H9 (cell line): ENCODE data around the gene KRTAP1-4. TPM values are rescaled to one million over a fixed set of nuclear protein-coding genes. Genes with fewer than 3 reads are reported as not detected.

Experiments
- DNase-seq: peaks from one replicate; pipeline ENCODE4 v3.0.0-alpha.2; 2017
- H2AFZ ChIP-seq: one replicate; pipeline ENCODE4 v1.6.1; 2013; ENCODE audit warnings: mild to moderate bottlenecking, low read length, control low read depth, moderate library complexity
- H2AK5ac ChIP-seq: 2 replicates; pipeline ENCODE4 v1.6.1; 2013; ENCODE audit warnings: low read length, control low read depth, mixed read lengths; ENCODE audit not compliant: insufficient read length
- H2BK120ac ChIP-seq: one replicate; pipeline ENCODE4 v1.6.1; 2013; ENCODE audit warnings: low read depth, mild to moderate bottlenecking, low read length, control low read depth, inconsistent platforms; ENCODE audit not compliant: poor library complexity, severe bottlenecking
- H2BK12ac ChIP-seq: 2 replicates; pipeline ENCODE4 v1.6.1; 2013; ENCODE audit warnings: low read length, control low read depth, mixed read lengths, low read depth; ENCODE audit not compliant: insufficient read length
- H2BK15ac ChIP-seq: 2 replicates; pipeline ENCODE4 v1.6.1; 2013; ENCODE audit warnings: low read depth, low read length, control low read depth
- H2BK20ac ChIP-seq: one replicate; pipeline ENCODE4 v1.6.1; 2013; ENCODE audit warnings: low read depth, mild to moderate bottlenecking, low read length, control low read depth, inconsistent platforms; ENCODE audit not compliant: poor library complexity, severe bottlenecking
- H2BK5ac ChIP-seq: 2 replicates; pipeline ENCODE4 v1.6.1; 2013; ENCODE audit warnings: low read length, control low read depth, mixed read lengths; ENCODE audit not compliant: insufficient read length
- H3K14ac ChIP-seq: 2 replicates; pipeline ENCODE4 v1.6.1; 2013; ENCODE audit warnings: low read length, control low read depth; ENCODE audit not compliant: insufficient read depth
- H3K18ac ChIP-seq: 2 replicates; pipeline ENCODE4 v1.6.1; 2013; ENCODE audit warnings: low read depth, mild to moderate bottlenecking, mixed read lengths, low read length, control low read depth; ENCODE audit not compliant: insufficient read length
- H3K23ac ChIP-seq: 2 replicates; pipeline ENCODE4 v1.6.1; 2013; ENCODE audit warnings: low read length, control low read depth, mixed read lengths, low read depth; ENCODE audit not compliant: insufficient read length
- H3K23me2 ChIP-seq: 2 replicates; pipeline ENCODE4 v1.6.1; 2013; ENCODE audit warnings: low read depth, mild to moderate bottlenecking, mixed read lengths, low read length, control low read depth; ENCODE audit not compliant: insufficient read length, poor library complexity, severe bottlenecking
- H3K27ac ChIP-seq: 2 replicates; pipeline ENCODE4 v1.5.1; 2013; ENCODE audit warnings: low read length, control low read depth, mixed read lengths, low read depth; ENCODE audit not compliant: insufficient read length
- H3K27me3 ChIP-seq: 2 replicates; pipeline ENCODE4 v1.6.1; 2013; ENCODE audit warnings: low read length, control low read depth, inconsistent platforms; ENCODE audit not compliant: insufficient read depth
- H3K4ac ChIP-seq: 2 replicates; pipeline ENCODE4 v1.6.1; 2013; ENCODE audit warnings: low read depth, mild to moderate bottlenecking, control low read depth, inconsistent platforms, low read length, moderate library complexity
- H3K4me1 ChIP-seq: 2 replicates; pipeline ENCODE4 v1.6.1; 2013; ENCODE audit warnings: low read length, control low read depth, inconsistent platforms; ENCODE audit not compliant: insufficient read depth
- H3K4me2 ChIP-seq: 2 replicates; pipeline ENCODE4 v1.6.1; 2013; ENCODE audit warnings: low read length, control low read depth, mixed read lengths; ENCODE audit not compliant: insufficient read length, insufficient read depth
- H3K56ac ChIP-seq: 2 replicates; pipeline ENCODE4 v1.6.1; 2013; ENCODE audit warnings: low read depth, mild to moderate bottlenecking, mixed read lengths, low read length, control low read depth; ENCODE audit not compliant: insufficient read length
- H3K79me1 ChIP-seq: 2 replicates; pipeline ENCODE4 v1.6.1; 2013; ENCODE audit warnings: low read depth, mild to moderate bottlenecking, moderate library complexity, low read length, control low read depth, inconsistent platforms; ENCODE audit not compliant: insufficient read depth, poor library complexity, severe bottlenecking
- H3K79me2 ChIP-seq: 2 replicates; pipeline ENCODE4 v1.6.1; 2013; ENCODE audit warnings: low read length, control low read depth, inconsistent platforms; ENCODE audit not compliant: insufficient read depth
- H3K9ac ChIP-seq: 2 replicates; pipeline ENCODE4 v1.6.1; 2013; ENCODE audit warnings: low read length, control low read depth, mixed read lengths; ENCODE audit not compliant: insufficient read length; ENCODE audit errors: extremely low read depth
- H3K9me3 ChIP-seq: one replicate; pipeline ENCODE4 v1.6.1; 2013; ENCODE audit warnings: low read depth, low read length, inconsistent platforms; ENCODE audit not compliant: control insufficient read depth
- H3T11ph ChIP-seq: one replicate; pipeline ENCODE4 v1.6.1; 2013; ENCODE audit warnings: mild to moderate bottlenecking, low read length, control low read depth, inconsistent platforms
- H4K20me1 ChIP-seq: one replicate; pipeline ENCODE4 v1.6.1; 2013; ENCODE audit not compliant: control insufficient read depth, insufficient read length, insufficient read depth
- H4K5ac ChIP-seq: 2 replicates; pipeline ENCODE4 v1.6.1; 2013; ENCODE audit warnings: low read depth, mild to moderate bottlenecking, mixed read lengths, low read length, control low read depth; ENCODE audit not compliant: insufficient read length
- H4K8ac ChIP-seq: replicated peaks from 2 replicates; pipeline ENCODE4 v1.6.1; 2013; ENCODE audit warnings: low read length, control low read depth, mixed read lengths, low read depth; ENCODE audit not compliant: insufficient read length
- H4K91ac ChIP-seq: 2 replicates; pipeline ENCODE4 v1.6.1; 2013; ENCODE audit warnings: low read depth, mild to moderate bottlenecking, moderate library complexity, mixed read lengths, low read length, control low read depth; ENCODE audit not compliant: insufficient read length
- H3K27ac Mint-ChIP-seq, 3 experiments: 2 replicates in 2 of 3; 3 replicates in 1 of 3; pipeline ENCODE4 v1.8.0; 2020 to 2021; ENCODE audit warnings: mixed read lengths in 3 of 3, mild to moderate bottlenecking in 1 of 3, moderate library complexity in 1 of 3
- H3K27me3 Mint-ChIP-seq: 2 replicates; pipeline ENCODE4 v1.8.0; 2021; ENCODE audit warnings: low read depth, mild to moderate bottlenecking, moderate library complexity, mixed read lengths
- H3K36me3 Mint-ChIP-seq, 3 experiments: 2 replicates in 2 of 3; 3 replicates in 1 of 3; pipeline ENCODE4 v1.8.0; 2020 to 2021; ENCODE audit warnings: low read depth in 3 of 3, mixed read lengths in 3 of 3; ENCODE audit not compliant: insufficient read depth in 1 of 3
- H3K4me1 Mint-ChIP-seq, 2 experiments: 2 replicates each; pipeline ENCODE4 v1.8.0; 2020; ENCODE audit warnings: mixed read lengths in 2 of 2
- H3K4me3 Mint-ChIP-seq, 2 experiments: 2 replicates in 1 of 2; 3 replicates in 1 of 2; pipeline ENCODE4 v1.8.0; 2020 to 2021; ENCODE audit warnings: mild to moderate bottlenecking in 2 of 2, mixed read lengths in 2 of 2, moderate library complexity in 1 of 2
- H3K9me3 Mint-ChIP-seq, 2 experiments: 2 replicates in 1 of 2; 3 replicates in 1 of 2; pipeline ENCODE4 v1.8.0; 2020; ENCODE audit warnings: mild to moderate bottlenecking in 2 of 2, mixed read lengths in 2 of 2, moderate library complexity in 1 of 2
- WGBS: extraction: QIAGEN DNeasy Blood & Tissue Kit; methylation state at CpG from one replicate; pipeline ENCODE4 v1.1.7; 2013; ENCODE audit warnings: missing lambda C conversion rate, low lambda C conversion rate, mixed read lengths; ENCODE audit not compliant: insufficient read length; ENCODE audit errors: extremely low coverage; 5-methylcytosine and 5-hydroxymethylcytosine counted together
- total RNA-seq: library from RNA; stranded (reverse); gene quantifications from 2 replicates; pipeline ENCODE4 v1.2.1, GENCODE V29; 2021
- TF ChIP-seq, protein P1 (sequence below): fragments of 200-600 bp; sonication (generic); conservative IDR thresholded peaks from 3 replicates; pipeline ENCODE4 v1.8.0; 2021; ENCODE audit warnings: antibody characterized with exemption, mild to moderate bottlenecking

The KRTAP1-4 gene
- total RNA-seq, 1 experiment from 2014 or later = not detected

- Histone ChIP-seq H2BK5ac (no peak overlapping the region), H3K23ac (no peak overlapping the region), H4K8ac (no peak overlapping the region), H2BK15ac (no peak overlapping the region), H3K79me1 (no peaks in the 10 kb centered on the region), H3K18ac (no peak overlapping the region), H3K9me3 (no peaks in the 10 kb centered on the region), H2BK20ac (no peak overlapping the region), H3K79me2 (no peaks in the 10 kb centered on the region), H3K4me1 (no peaks in the 10 kb centered on the region), H3K4ac (no peak overlapping the region), H3K4me2 (no peak overlapping the region), H3K27ac (no peak overlapping the region), H3K27me3 (no peaks in the 10 kb centered on the region), H2AK5ac (no peak overlapping the region), H3K14ac (no peak overlapping the region), H2BK12ac (no peak overlapping the region), H4K5ac (no peak overlapping the region), H3K9ac (no peak overlapping the region), H2AFZ (no peak overlapping the region), H3K23me2 (no peaks in the 10 kb centered on the region), H4K91ac (no peak overlapping the region), H3T11ph (no peak overlapping the region), H3K56ac (no peak overlapping the region), H4K20me1 (no peaks in the 10 kb centered on the region), H2BK120ac (no peak overlapping the region)
- Mint-ChIP-seq H3K36me3 (no peaks in the 10 kb centered on the region; a peak in 1 of 7 replicates), H3K27ac (no peak overlapping the region), H3K4me1 (peaks cover 4 to 13% of the 10 kb centered on the region in 2 experiments), H3K4me3 (no peak overlapping the region), H3K27me3 (no peaks in the 10 kb centered on the region), H3K9me3 (no peaks in the 10 kb centered on the region; a peak in 1 of 5 replicates)
- WGBS = no CpG with 5 or more reads among the region's 1 CpG
- TF ChIP-seq, protein P1, sequence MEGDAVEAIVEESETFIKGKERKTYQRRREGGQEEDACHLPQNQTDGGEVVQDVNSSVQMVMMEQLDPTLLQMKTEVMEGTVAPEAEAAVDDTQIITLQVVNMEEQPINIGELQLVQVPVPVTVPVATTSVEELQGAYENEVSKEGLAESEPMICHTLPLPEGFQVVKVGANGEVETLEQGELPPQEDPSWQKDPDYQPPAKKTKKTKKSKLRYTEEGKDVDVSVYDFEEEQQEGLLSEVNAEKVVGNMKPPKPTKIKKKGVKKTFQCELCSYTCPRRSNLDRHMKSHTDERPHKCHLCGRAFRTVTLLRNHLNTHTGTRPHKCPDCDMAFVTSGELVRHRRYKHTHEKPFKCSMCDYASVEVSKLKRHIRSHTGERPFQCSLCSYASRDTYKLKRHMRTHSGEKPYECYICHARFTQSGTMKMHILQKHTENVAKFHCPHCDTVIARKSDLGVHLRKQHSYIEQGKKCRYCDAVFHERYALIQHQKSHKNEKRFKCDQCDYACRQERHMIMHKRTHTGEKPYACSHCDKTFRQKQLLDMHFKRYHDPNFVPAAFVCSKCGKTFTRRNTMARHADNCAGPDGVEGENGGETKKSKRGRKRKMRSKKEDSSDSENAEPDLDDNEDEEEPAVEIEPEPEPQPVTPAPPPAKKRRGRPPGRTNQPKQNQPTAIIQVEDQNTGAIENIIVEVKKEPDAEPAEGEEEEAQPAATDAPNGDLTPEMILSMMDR = no peak
- no peak for DNase-seq
Measured at GRCh38 chr17:41061964-41062363, 32.0 kb upstream of the KRTAP1-4 start.
